HL-60 (cell line): ENCODE measurements around the gene WDR90.
A peak's percentile ranks its signal among the peaks of the same experiment; 100 is the strongest.

ENCODE experiments used
- DNase-seq, 2 experiments: peaks; one replicate each; pipeline ENCODE4 v3.0.0-alpha.2; 2010 to 2020; ENCODE audit warnings: low read depth in 1 of 2, low spot score in 1 of 2
- H3K27ac ChIP-seq: fragments of 250-450 bp; sonication (Bioruptor Pico); replicated peaks from 2 replicates; pipeline ENCODE4 v1.5.1; 2020; ENCODE audit warnings: mild to moderate bottlenecking, moderate library complexity
- H3K27me3 ChIP-seq: fragments of 250-450 bp; sonication (Bioruptor Pico); 2 replicates; pipeline ENCODE4 v1.5.1; 2021; ENCODE audit warnings: mild to moderate bottlenecking, moderate library complexity; ENCODE audit not compliant: insufficient read depth, poor library complexity, severe bottlenecking
- H3K4me3 ChIP-seq: replicated peaks from 2 replicates; pipeline ENCODE4 v1.5.1; 2011; ENCODE audit warnings: mild to moderate bottlenecking, control low read depth, low read length; ENCODE audit not compliant: insufficient read depth
- CTCF ChIP-seq: IDR thresholded peaks from one replicate; pipeline ENCODE4 v1.5.1; 2011; ENCODE audit warnings: low read length, control low read depth, inconsistent platforms; ENCODE audit not compliant: insufficient read depth
- GABPA ChIP-seq: IDR thresholded peaks from 2 replicates; pipeline ENCODE4 v1.6.1; 2012; ENCODE audit warnings: low read depth
- POLR2AphosphoS5 ChIP-seq: IDR thresholded peaks from 2 replicates; pipeline ENCODE4 v1.6.1; 2012; ENCODE audit warnings: low read depth
- REST ChIP-seq: IDR thresholded peaks from 2 replicates; pipeline ENCODE4 v1.6.1; 2012; ENCODE audit warnings: low read depth; ENCODE audit not compliant: insufficient replicate concordance
- SPI1 ChIP-seq: IDR thresholded peaks from 2 replicates; pipeline ENCODE4 v1.6.1; 2012; ENCODE audit warnings: low read depth, mild to moderate bottlenecking, borderline replicate concordance

Gene WDR90

GRCh38 chr16:679814-680624 is 30.9 kb downstream of the WDR90 start, which contains the start of gene STUB1:
Gene STUB1 (plus strand): TSS chr16:680410. CDS start chr16:680526, 116 bp downstream.
- H3K27ac ChIP-seq = peak within 1 kb of the TSS; percentile 86
- peak; percentile 34 for TF ChIP-seq POLR2AphosphoS5
- no peak for TF ChIP-seq REST
- peak; percentile 76 for TF ChIP-seq GABPA
- H3K27me3 ChIP-seq = no peaks in the 10 kb centered on the region
- peak; percentile 84 to 85 for DNase-seq
- peak within 1 kb of the TSS; percentile 62 for H3K4me3 ChIP-seq

- Histone ChIP-seq H3K27me3 (no peaks in the 10 kb centered on the region), H3K4me3 (peak overlapping the region; percentile 62), H3K27ac (peak overlapping the region; percentile 86)
- no peak for DNase-seq
- TF ChIP-seq GABPA (no peak), CTCF (no peak), REST (no peak), SPI1 (no peak), POLR2AphosphoS5 (no peak)
Measured at GRCh38 chr16:680625-680945, 31.4 kb downstream of the WDR90 start.

GRCh38 chr16:680967-681745 is 32.0 kb downstream of the WDR90 start:
- Histone ChIP-seq H3K27me3 (no peaks in the 10 kb centered on the region), H3K27ac (peak overlapping the region; percentile 86), H3K4me3 (peak overlapping the region; percentile 62)
- peak; percentile 36; the same call in 1 of the 2 replicates for TF ChIP-seq POLR2AphosphoS5
- peak; percentile 13 for TF ChIP-seq CTCF
- no peak for TF ChIP-seq REST
- peak in 1 of 2 experiments; percentile 62 for DNase-seq
